ENCODE data around the gene FZR1. TPM values are rescaled to one million over a fixed set of nuclear protein-coding genes. Genes with fewer than 3 reads are reported as not detected.

The FZR1 gene
- total and polyA plus RNA-seq, 2 of the 13 experiments (the other 11 are each of a cell fraction or from before 2014, with no cell fraction given): 29.0 to 30.8 TPM

GRCh38 chr19:3572132-3572854 is 66.2 kb downstream of the FZR1 start (continued):
- TF ChIP-seq ZHX1 (CRISPR knock-in tag; IDR thresholded peaks at IDR 0.05; ENCODE audit: low read depth) (no peak), KAT8 (CRISPR knock-in tag; IDR thresholded peaks at IDR 0.05) (peak; percentile 61), ZNF225 (CRISPR knock-in tag; IDR thresholded peaks at IDR 0.05) (no peak), RFX5 (IDR thresholded peaks at IDR 0.05; ENCODE audit: low read depth, low read length) (peak; percentile 80), CHD2 (IDR thresholded peaks at IDR 0.05; ENCODE audit: low read depth, low read length) (no peak), SETDB1 (CRISPR knock-in tag; IDR thresholded peaks at IDR 0.05; ENCODE audit: borderline replicate concordance) (no peak), RBM39 (IDR thresholded peaks at IDR 0.05; ENCODE audit: low read depth, low read length, poor library complexity, severe bottlenecking) (no peak), HNRNPUL1 (IDR thresholded peaks at IDR 0.05; ENCODE audit: low read depth, low read length) (no peak), SALL1 (CRISPR knock-in tag; IDR thresholded peaks at IDR 0.05) (no peak), ZNF770 (CRISPR knock-in tag; IDR thresholded peaks at IDR 0.05) (0 out of 2 replicates have a peak, but pooled peaks have one; percentile 26), RFX3 (CRISPR knock-in tag; IDR thresholded peaks at IDR 0.05) (peak; percentile 95), ZNF136 (CRISPR knock-in tag; IDR thresholded peaks at IDR 0.05; ENCODE audit: low read depth) (no peak), ZNF891 (CRISPR knock-in tag; IDR thresholded peaks at IDR 0.05) (no peak), ZNF576 (CRISPR knock-in tag; IDR thresholded peaks at IDR 0.05) (no peak), HDAC1 (CRISPR knock-in tag; IDR thresholded peaks at IDR 0.05) (0 out of 2 replicates have a peak, but pooled peaks have one; percentile 18), MXD4 (CRISPR knock-in tag; IDR thresholded peaks at IDR 0.05) (0 out of 2 replicates have a peak, but pooled peaks have one; percentile 32), ZNF639 (CRISPR knock-in tag; conservative IDR thresholded peaks at IDR 0.05) (no peak), RFXAP (CRISPR knock-in tag; IDR thresholded peaks at IDR 0.05; ENCODE audit: borderline replicate concordance) (0 out of 2 replicates have a peak, but pooled peaks have one; percentile 63), EHMT2 (IDR thresholded peaks at IDR 0.05; ENCODE audit: borderline replicate concordance, low read depth, low read length) (no peak), ZNF615 (CRISPR knock-in tag; IDR thresholded peaks at IDR 0.05; ENCODE audit: borderline replicate concordance) (no peak), NPAS2 (CRISPR knock-in tag; IDR thresholded peaks at IDR 0.05; ENCODE audit: borderline replicate concordance) (no peak), U2AF2 (IDR thresholded peaks at IDR 0.05; ENCODE audit: low read depth, low read length) (peak; percentile 88), MIXL1 (CRISPR knock-in tag; IDR thresholded peaks at IDR 0.05) (no peak)

All from HepG2 (cell line).